Measurements from ENCODE around the gene RHOT2. TPM values are rescaled to one million over a fixed set of nuclear protein-coding genes. Genes with fewer than 3 reads are reported as not detected.

RHOT2 gene
- total RNA-seq, 4 donors from 2014 or later = 68.6 to 188 (median 106) TPM

DNA sequence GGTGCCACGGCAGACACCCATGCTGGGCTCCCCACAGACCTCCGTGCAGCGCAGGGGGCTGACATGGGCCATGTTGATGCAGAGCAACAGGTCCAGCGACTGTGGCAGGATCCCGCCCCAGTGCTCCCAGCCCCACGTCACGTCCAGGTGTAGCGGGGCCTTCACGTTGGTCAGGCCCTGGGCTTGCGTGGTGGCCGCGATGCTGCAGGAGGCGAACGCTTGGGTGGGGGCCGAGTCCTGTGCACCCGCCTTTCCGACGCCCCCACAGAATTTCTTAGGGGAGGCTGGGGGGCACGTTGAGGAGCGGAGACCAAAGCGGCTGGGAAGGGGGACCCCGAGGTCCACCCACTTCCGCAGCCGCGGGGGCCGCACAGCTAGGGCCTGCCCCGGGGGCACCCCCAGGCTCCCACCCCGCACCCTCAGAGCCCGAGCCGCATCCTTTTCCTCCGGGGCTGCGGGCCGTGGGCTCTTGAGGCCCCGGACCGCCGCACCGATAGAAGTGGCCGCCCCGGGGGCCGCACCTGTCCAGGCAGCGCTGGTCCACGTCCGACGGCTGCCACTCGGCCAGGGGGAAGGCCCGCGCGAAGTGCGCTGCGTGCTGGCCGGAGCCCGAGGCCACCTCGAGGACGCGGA, 32.2 kb upstream of the RHOT2 start:
- H3K27ac ChIP-seq = peak overlapping the region; percentile 92 to 100 (median 96)
- H3K36me3 ChIP-seq = peaks cover 0 to 28% (median 4%) of the 10 kb centered on the region in 3 donors
- no peaks in the 10 kb centered on the region for H3K27me3 ChIP-seq
- WGBS, 2 donors = 2 to 22% methylated on average over 9 to 21 of the region's 55 CpGs
- peak overlapping the region; percentile 63 to 94 (median 90) for H3K4me3 ChIP-seq
- no peak for TF ChIP-seq POLR2A (IDR thresholded peaks at IDR 0.05)
- no peak for TF ChIP-seq EP300 (IDR thresholded peaks at IDR 0.05)
- TF ChIP-seq, protein P1, sequence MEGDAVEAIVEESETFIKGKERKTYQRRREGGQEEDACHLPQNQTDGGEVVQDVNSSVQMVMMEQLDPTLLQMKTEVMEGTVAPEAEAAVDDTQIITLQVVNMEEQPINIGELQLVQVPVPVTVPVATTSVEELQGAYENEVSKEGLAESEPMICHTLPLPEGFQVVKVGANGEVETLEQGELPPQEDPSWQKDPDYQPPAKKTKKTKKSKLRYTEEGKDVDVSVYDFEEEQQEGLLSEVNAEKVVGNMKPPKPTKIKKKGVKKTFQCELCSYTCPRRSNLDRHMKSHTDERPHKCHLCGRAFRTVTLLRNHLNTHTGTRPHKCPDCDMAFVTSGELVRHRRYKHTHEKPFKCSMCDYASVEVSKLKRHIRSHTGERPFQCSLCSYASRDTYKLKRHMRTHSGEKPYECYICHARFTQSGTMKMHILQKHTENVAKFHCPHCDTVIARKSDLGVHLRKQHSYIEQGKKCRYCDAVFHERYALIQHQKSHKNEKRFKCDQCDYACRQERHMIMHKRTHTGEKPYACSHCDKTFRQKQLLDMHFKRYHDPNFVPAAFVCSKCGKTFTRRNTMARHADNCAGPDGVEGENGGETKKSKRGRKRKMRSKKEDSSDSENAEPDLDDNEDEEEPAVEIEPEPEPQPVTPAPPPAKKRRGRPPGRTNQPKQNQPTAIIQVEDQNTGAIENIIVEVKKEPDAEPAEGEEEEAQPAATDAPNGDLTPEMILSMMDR (IDR thresholded peaks at IDR 0.05) = no peak
- H3K9me3 ChIP-seq = no peaks in the 10 kb centered on the region
- peaks cover 0 to 41% (median 26%) of the 10 kb centered on the region in 4 donors for H3K4me1 ChIP-seq
- no peak for DNase-seq (ENCODE audit: low spot score in 2 of 2)

DNA sequence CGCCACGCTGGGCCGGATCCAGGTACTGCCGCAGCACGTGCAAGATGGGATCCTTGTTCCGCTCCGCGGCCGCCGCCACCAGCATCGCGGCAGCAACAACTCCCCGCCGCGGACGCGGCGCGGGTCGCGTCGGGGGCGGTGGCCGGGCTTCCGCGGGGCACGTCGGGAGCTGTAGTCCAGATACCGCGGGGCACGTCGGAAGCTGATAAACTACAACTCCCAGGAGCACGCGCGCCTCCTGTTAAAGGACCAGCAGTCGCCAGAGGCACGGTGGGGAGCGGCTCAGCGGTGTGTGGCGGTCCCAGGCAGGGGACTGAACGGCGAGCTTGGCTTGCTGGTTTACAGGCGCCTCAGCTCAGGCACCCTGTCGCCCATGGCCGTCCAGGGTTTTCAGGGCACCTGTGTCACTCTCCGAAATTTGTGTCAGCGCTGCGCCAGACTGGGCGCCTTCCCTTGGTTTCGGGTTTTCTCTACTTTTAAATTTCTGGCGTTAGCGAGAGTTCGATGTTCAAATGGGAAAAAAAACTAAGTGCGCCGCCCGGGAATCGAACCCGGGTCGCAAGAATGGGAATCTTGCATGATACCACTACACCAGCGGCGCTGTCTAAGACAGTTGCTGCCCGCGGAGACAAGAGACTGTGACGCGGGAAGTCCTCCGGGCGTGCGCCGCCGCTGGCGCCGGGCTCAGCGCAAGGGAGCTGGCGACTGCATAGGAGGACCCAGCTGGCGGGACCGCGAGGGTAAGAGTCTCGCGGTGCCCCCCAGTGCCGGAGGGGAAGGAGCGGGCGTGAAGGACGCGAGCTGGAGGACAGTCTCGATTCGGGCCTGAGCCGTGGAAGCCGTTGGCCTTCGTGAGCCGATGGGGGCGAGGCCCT, 31.5 kb upstream of the RHOT2 start, which contains the start of gene METTL26:
Gene METTL26, minus strand, starts transcription at position 100 of the 875 bp plus-strand sequence. Its CDS starts 15 bp downstream, at position 85.
- Histone ChIP-seq H3K27ac (peak within 1 kb of the TSS; percentile 92 to 100 (median 96)), H3K4me3 (peak within 1 kb of the TSS; percentile 63 to 94 (median 90)), H3K36me3 (peaks cover 0 to 28% (median 4%) of the 10 kb centered on the region in 3 donors), H3K27me3 (no peaks in the 10 kb centered on the region), H3K9me3 (no peaks in the 10 kb centered on the region), H3K4me1 (peaks cover 0 to 39% (median 19%) of the 10 kb centered on the region in 4 donors)
- 0% methylated on average over 23 to 49 of the region's 91 CpGs for WGBS, 2 donors
- TF ChIP-seq EP300 (IDR thresholded peaks at IDR 0.05) (peak; percentile 71 to 80), POLR2A (IDR thresholded peaks at IDR 0.05) (peak; percentile 16 to 65)
- TF ChIP-seq, protein P1 (IDR thresholded peaks at IDR 0.05) = peak in 3 of 5 experiments; percentile 6 to 44 (median 34)
- DNase-seq (ENCODE audit: low spot score in 2 of 2) = peak; percentile 94 to 96

DNA sequence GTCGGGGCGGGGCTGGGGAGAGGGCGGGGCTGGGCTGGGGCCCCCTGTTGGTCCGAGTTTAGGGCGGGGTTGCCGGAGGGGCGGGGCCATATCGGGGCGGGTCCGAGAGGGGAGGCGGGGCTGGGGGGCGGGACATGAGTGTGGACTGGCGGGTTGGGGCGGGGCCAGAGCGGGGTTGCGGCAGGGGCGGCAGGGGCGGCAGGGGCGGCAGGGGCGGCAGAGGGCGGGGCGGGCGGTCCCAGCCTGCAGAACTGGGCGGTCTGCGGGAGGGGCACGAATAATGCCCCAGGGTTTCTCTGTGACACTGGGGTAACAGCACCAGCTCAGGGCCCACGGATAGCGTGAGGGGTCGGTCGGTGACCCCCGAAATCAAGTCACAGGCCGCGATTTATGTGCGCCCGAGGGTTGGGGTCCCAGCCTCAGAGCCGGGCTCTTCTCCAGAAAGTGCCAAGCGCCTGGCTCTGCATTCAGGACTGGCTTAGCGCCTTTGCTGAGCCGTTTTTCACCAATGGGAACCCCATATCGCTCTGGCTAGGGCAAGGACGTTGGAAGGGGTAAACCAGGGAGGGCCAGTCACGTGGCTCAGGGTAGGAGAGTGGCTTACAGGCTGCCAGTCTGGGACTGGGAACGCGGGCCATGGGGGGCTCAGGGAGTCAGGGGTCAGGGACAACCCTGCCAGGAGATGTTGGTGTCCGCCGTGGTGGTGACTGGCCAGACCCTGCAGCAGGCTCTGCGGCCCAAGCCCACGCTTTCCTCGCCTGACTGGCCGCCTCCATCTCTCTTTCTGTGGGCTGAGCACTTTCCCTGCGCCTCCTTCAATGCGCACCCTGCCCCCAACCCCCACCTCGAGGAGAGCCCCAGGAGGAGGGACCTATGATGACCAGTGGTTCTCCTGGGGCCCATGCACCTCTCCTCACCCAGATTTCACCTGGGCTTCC, 30.6 kb upstream of the RHOT2 start:
- Histone ChIP-seq H3K36me3 (peaks cover 0 to 24% (median 4%) of the 10 kb centered on the region in 3 donors), H3K4me1 (peaks cover 0 to 38% (median 20%) of the 10 kb centered on the region in 4 donors), H3K27me3 (no peaks in the 10 kb centered on the region), H3K27ac (peak overlapping the region; percentile 92 to 100 (median 96)), H3K9me3 (no peaks in the 10 kb centered on the region), H3K4me3 (peak overlapping the region; percentile 63 to 94 (median 90))
- peak; percentile 89 for DNase-seq (ENCODE audit: low spot score in 2 of 2)
- 22 to 28% methylated on average over 26 to 31 of the region's 53 CpGs for WGBS, 2 donors
- no peak for TF ChIP-seq POLR2A (IDR thresholded peaks at IDR 0.05)
- no peak for TF ChIP-seq EP300 (IDR thresholded peaks at IDR 0.05)
- TF ChIP-seq, protein P1 (IDR thresholded peaks at IDR 0.05) = no peak

DNA sequence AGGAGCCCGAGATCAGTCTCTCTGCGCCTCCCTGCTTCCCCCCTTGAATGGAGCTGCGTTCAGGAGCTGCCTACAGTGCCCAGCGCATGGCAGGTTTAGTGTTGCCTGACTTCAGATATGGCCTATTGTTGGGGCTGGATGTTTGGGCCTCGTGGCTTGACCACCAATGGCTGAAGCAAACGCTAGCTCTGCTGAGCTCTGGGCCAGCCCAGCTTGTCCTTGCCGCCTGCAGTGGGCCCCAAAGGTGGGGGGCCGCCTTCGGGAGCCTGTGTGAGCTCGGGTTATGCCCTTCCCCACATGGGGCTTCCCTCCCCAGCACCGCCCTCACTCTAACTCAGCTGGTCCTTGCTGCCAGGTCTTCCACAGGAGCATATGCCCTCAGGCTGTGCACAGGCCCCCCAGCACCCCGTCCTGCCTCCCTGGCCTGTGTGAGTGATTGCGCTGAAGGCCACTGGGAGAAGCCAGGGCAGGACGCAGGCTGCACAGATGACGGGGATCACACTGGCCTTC, 29.8 kb upstream of the RHOT2 start:
- TF ChIP-seq EP300 (IDR thresholded peaks at IDR 0.05) (no peak), POLR2A (IDR thresholded peaks at IDR 0.05) (no peak)
- TF ChIP-seq, protein P1 (IDR thresholded peaks at IDR 0.05) = no peak
- H3K27ac ChIP-seq = peak overlapping the region; percentile 62 to 98 (median 85)
- peaks cover 0 to 17% (median 4%) of the 10 kb centered on the region in 3 donors for H3K36me3 ChIP-seq
- no peak overlapping the region for H3K4me3 ChIP-seq
- H3K4me1 ChIP-seq = peaks cover 0 to 46% (median 27%) of the 10 kb centered on the region in 4 donors
- no peaks in the 10 kb centered on the region for H3K27me3 ChIP-seq
- WGBS, 2 donors = 76 to 83% methylated on average over 10 to 14 of the region's 15 CpGs
- no peaks in the 10 kb centered on the region for H3K9me3 ChIP-seq
- DNase-seq (ENCODE audit: low spot score in 2 of 2) = no peak
